Measurements from ENCODE around the gene USP33.
"Not testable (repeated sequence)": the region's sequence is repeated elsewhere in the genome, so short reads cannot be mapped to it uniquely, and the experiment has no call there.

The USP33 gene

DNA sequence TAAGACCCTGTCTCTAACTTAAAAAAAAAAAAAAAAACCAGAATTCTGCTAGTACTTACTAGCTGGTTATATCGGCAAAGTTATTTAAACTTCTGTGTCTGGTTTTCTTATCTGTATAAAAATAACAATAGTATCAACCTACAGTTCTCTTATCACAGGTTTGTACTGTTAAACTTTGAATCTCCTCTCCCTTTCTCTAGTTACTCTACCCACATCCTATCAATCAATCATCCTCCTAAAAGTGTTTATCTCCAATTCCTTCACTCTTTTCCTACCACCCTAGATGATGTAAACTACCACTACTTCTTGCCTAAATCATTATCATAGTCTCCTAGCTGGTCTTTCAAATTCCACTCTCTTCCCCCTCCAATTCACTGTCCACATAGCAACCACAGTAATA lies 27.6 kb downstream of the USP33 start:
- DNase-seq: no peak

DNA sequence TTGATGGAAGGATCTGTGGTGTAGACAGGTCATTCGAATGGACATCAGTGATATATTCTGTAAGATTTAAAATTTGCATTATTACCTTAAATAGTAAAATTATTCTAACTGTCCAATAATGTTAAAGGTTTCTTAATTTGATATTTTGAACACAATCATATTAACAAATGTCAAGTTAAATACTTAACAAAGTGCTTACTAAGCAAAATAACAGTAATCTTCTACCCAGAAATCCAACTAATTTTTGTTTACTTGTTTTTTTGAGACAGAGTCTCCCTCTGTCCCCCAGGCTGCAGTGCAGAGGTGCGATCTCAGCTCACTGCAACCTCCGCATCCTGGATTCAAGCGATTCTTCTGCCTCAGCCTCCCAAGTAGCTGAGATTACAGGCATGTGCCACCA lies 33.9 kb downstream of the USP33 start:
- DNase-seq: no peak

GRCh38 chr1:77718181-77718580 lies 41.5 kb downstream of the USP33 start:
- no peak for DNase-seq

- no peak for DNase-seq
Observed at GRCh38 chr1:77716065-77716464, 43.6 kb downstream of the USP33 start.

- no peak for DNase-seq
Observed at GRCh38 chr1:77709727-77710126, 49.9 kb downstream of the USP33 start.

GRCh38 chr1:77706321-77706720 lies 53.3 kb downstream of the USP33 start:
- no peak for DNase-seq

DNA sequence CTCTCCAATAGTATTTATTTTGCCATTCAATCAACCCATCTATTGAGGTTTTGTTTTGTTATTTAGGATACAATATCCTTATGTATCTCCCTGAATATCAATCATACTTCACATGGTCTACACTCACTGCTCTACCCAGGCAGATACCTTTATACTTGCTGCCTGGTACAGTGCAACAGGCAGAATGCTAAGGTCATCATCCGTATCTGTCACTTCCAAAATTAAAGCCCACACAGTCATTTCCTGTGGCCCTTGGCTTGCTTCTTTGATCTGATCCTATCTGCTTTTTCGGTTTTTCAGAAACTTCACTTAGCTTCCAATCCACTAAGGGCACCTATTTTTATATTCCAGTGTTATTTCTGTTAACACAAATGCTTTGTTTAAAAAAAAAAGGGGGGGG lies 54.9 kb downstream of the USP33 start:
- DNase-seq: no peak

- DNase-seq: not testable (repeated sequence)
Observed at GRCh38 chr1:77699673-77700072, 60.0 kb downstream of the USP33 start.

- DNase-seq: no peak
Observed at GRCh38 chr1:77697441-77697840, 62.2 kb downstream of the USP33 start.

GRCh38 chr1:77688939-77689338 lies 70.7 kb downstream of the USP33 start:
- DNase-seq: no peak

DNA sequence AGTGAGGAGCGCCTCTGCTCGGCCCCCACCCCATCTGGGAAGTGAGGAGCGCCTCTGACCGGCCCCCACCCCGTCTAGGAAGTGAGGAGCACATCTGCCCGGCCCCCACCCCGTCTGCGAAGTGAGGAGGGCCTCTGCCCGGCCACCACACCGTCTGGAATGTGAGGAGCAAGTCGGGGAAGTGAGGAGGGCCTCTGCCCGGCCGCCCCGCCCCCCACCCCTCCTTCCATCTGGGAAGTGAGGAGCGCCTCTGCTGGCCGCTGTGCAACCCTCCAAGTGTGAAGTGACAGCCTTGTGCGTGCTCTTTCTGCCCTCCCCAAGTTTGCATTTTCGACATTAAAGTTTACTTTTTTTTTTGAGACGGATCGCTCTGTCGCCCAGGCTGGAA lies 72.1 kb downstream of the USP33 start:
- no peak for DNase-seq

DNA sequence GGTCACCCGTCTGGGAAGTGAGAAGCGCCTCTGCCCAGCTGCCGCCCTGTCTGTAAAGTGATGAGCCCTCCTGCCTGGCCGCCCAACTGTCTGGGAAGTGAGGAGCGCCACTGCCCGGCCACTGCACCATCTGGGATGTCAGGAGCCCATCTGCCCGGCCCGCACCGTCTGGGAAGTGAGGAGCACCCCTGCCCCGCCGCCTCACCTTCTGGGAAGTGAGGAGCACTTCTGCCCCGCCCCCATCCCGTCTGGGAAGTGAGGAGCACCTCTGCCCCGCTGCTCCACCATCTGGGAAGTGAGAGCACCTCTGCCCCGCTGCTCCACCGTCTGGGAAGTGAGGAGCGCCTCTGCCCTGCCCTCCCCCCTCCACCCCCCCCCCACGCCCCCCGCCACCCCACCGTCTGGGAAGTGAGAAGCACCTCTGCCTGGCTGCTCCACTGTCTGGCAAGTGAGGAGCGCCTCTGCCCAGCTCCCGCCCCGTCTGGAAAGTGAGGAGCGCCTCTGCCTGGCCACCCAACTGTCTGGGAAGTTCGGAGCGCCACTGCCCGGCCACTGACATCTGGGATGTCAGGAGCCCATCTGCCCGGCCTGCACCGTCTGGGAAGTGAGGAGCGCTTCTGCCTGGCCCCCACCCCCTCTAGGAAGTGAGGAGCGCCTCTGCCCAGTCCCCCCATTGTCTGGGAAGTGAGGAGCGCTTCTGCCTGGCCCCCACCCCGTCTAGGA lies 72.7 kb downstream of the USP33 start:
- no peak for DNase-seq

DNA sequence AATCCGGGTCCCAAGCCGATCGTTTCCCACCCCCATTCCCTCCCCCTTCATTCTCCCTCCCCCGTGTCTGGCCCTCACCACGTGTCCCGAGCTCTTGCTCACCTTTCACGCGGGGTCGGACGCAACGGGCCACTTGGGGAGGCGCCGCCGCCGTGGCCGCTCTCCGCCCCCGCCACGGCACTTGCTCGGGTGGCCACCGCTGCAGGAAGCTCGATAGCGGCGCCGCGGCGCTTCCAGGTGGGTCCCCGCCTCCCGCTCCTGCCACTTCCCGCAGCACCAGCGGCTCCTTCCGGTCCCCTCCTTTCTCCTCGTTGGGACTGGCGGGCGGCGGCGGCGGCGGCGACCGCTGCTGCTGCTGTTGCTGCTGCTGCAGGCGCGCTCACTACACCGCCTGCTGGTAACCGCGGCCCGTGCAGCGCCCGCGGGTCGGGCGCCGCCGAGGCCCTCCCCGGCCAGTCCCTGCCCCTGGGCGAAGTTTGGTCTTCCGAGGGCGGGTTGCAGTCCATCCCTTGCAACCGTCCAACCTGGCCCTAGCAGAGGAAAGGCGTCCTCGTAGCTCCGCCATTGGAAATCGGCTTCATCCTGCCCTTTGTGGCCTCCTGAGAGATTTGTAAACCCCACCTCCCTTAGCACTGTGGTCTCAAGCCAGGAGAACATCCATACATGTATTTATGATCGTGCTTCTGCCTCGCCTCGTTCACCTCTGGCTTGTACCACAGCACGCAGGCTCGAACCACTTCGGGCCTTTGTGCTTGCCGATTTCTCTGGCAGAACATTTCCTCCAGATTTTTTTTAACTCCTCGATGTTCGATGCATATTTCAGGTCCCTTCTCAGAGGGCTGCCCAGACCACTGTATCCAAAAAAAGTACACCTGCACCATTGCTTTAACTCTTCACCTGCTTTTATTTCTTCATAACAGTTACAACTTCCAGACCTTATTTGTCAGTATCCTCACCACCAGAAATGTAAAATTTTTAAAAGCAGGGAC lies 76.2 kb downstream of the USP33 start:
- DNase-seq: peak; percentile 74

GRCh38 chr1:77682460-77683159 lies 77.0 kb downstream of the USP33 start, which contains the start of gene ZZZ3:
ZZZ3 (minus strand) TSS chr1:77682658; CDS start chr1:77633354, 49,304 bp downstream.
- DNase-seq: peak; percentile 83

- no peak for DNase-seq
Observed at GRCh38 chr1:77680173-77680572, 79.5 kb downstream of the USP33 start.

DNA sequence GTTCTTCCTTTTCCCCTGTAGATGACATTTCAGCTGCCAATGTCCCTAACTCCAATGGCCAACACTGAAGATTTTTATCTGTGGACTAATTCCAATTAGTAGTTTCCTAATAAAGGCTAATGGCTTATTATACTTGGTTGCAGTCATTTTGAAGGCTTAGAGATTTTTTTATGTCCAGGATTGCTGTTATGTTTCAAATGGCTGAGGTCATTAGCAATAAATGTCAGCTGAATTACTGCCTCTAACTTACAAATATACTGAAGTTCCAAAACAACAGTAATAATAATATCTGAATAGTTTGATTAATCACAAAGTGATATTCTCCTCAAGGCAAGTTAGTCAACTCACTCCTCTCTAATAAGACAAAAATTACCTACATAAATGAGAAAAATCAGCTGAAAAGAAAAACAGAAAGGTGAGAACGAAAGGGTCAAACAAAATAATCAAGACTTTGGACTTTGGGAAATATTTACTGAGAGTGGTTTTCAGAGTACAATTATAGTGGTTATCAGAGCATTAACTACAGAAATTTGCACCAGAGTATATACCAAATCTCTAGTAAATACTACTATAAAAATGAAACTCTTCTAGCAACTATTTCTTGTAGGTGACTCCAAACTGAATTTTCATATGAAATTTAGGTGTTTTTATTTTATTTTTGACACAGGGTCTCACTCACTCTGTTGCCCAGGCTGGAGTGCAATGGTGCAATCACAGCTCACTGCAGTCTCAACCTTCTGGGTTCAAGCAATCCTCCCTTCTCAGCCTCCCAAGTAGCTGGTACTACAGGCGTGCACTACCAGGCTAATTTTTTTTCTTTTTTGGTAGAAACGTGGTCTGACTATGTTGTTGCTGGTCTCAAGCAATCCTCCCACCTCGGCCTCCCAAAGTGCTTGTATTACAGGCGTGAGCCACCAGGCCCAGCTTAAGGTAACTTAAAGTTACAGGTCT lies 80.7 kb downstream of the USP33 start:
- DNase-seq: no peak

DNA sequence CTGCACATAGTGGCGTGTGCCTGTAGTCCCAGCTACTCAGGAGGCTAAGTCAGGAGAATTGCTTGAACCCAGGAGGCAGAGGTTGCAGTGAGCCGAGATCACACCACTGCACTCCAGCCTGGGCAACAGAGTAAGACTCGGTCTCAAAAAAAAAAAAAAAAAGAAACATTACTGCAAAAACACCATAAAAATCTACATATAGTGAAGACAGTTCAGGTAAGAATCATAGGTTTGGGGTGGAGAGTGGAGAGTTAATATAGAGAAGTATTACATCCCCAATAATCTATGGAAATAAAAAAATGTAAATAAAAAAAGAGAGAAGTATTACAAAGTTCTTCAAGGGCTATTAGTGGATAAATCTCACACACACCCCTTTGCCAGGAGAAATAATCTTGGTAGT lies 84.8 kb downstream of the USP33 start:
- DNase-seq: not testable (repeated sequence)

GRCh38 chr1:77673716-77674355 lies 85.8 kb downstream of the USP33 start:
- no peak for DNase-seq

GRCh38 chr1:77673030-77673429 lies 86.6 kb downstream of the USP33 start:
- DNase-seq: no peak

DNA sequence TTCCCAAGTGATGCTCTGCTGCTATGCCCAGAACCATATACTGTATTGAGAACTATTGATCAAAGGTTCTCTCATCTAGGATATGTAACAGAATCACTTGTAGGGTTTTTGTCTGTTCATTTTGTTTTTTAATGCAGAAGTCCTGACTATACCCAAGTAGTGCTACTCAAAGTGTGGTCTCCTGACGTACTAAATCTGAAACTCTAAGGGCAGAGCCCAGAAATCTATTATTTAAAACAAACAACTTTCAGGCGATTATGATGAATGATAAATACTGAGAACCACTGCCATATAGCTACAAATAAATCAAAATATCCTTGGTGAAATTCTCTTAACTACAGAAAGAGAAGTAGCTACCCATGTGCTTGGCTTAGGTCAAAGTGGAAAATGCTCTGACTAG lies 87.3 kb downstream of the USP33 start:
- no peak for DNase-seq

DNA sequence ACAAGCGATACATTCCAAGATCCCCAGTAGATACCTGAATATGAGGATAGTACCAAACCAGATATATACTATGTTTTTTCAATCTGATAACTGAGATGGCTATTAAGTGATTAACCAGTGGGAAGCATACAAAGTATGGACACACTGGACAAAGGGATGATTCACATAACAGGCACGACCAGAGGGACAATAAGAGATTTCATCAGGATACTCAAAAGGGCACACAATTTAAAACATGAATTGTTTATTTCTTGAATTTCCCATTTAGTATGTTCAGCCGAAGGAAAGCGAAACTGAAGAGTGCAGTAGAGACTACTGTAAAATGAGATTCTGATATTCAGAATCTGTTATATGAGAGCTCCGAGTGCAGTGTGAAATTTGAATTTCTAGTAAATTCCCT lies 87.8 kb downstream of the USP33 start:
- DNase-seq: no peak

- DNase-seq: no peak
Observed at GRCh38 chr1:77670330-77670729, 89.3 kb downstream of the USP33 start.

All from amniotic stem cell (primary cell).